ENCODE measurements around the gene BARHL1. TPM values are rescaled to one million over a fixed set of nuclear protein-coding genes. Genes with fewer than 3 reads are reported as not detected.

BARHL1 gene
- total and polyA plus RNA-seq, 8 donors, result not detected

DNA sequence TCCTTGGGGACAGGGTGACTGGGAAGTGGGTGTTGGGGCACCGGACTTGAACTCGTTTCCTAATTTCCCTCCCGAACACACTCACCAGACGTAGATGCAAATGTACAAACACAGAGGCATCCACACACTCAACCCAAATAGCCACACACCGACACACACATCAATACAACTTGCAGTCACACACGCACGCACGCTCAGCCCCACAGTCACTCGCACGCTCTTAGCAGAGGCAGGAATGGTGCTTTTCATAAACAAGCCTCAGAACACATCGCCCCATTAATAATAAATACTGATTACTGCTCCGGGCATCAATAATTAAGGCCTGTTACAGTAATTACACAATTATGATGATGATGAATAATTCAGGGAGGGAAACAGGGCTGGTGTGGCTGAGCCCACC is 5.7 kb downstream of the BARHL1 start:
- no peak for DNase-seq
- TF ChIP-seq, protein P1, sequence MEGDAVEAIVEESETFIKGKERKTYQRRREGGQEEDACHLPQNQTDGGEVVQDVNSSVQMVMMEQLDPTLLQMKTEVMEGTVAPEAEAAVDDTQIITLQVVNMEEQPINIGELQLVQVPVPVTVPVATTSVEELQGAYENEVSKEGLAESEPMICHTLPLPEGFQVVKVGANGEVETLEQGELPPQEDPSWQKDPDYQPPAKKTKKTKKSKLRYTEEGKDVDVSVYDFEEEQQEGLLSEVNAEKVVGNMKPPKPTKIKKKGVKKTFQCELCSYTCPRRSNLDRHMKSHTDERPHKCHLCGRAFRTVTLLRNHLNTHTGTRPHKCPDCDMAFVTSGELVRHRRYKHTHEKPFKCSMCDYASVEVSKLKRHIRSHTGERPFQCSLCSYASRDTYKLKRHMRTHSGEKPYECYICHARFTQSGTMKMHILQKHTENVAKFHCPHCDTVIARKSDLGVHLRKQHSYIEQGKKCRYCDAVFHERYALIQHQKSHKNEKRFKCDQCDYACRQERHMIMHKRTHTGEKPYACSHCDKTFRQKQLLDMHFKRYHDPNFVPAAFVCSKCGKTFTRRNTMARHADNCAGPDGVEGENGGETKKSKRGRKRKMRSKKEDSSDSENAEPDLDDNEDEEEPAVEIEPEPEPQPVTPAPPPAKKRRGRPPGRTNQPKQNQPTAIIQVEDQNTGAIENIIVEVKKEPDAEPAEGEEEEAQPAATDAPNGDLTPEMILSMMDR (IDR thresholded peaks at IDR 0.05), result no peak
- Histone ChIP-seq H3K36me3 (peaks cover 0 to 2% (median 1%) of the 10 kb centered on the region in 4 donors), H3K4me3 (no peak overlapping the region), H3K4me1 (peaks cover 6 to 36% (median 18%) of the 10 kb centered on the region in 4 donors), H3K27me3 (peaks cover 72 to 96% (median 89%) of the 10 kb centered on the region in 3 donors), H3K9me3 (no peaks in the 10 kb centered on the region), H3K27ac (no peak overlapping the region)
- WGBS, 5 donors, result 26 to 41% (median 32%) methylated on average over 11 to 12 of the region's 12 CpGs
- intact Hi-C loops (cut with DNase I; ENCODE audit: low total_unique reads), result no loop called here

DNA sequence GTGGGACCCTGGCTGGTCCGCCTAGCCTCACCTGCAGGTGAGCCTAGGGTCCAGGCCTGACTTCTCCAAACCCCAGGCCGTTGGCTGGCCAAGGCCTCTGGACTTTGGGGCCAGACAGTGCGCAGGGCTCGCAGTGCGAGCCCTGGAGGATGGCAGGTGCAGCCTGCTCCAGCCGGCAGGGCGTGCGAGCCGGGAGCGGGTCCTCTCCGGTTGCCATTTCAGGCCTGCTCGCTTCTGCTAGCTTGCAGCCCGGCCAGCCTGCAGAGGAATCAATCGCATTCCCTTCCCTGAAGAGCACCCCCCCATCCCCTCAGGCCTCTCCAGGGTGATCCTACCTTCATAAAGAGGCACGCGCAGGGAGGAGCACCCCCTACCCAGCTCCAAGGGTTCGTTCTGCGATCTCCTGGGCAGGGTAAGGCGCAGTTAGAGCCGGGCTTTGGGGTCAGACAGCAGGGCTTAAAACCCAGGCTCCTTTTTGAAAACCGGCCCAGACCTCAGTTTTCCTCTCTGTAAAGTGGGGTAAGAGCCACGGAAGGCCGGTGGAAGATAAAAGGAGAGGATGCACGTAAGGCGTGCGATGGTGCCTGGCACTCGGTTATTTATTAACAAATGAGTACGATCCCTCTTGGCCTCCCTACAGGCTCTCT is 6.2 kb downstream of the BARHL1 start:
- Histone ChIP-seq H3K4me1 (peaks cover 6 to 36% (median 18%) of the 10 kb centered on the region in 4 donors), H3K36me3 (peaks cover 0 to 8% (median 6%) of the 10 kb centered on the region in 4 donors), H3K27ac (no peak overlapping the region), H3K27me3 (peaks cover 69 to 96% (median 84%) of the 10 kb centered on the region in 3 donors), H3K4me3 (no peak overlapping the region), H3K9me3 (no peaks in the 10 kb centered on the region)
- intact Hi-C loops (cut with DNase I; ENCODE audit: low total_unique reads), result no loop called here
- no peak for TF ChIP-seq POLR2A (IDR thresholded peaks at IDR 0.05)
- TF ChIP-seq, protein P1 (IDR thresholded peaks at IDR 0.05), result no peak
- no peak for TF ChIP-seq POLR2AphosphoS5 (IDR thresholded peaks at IDR 0.05)
- TF ChIP-seq EP300 (IDR thresholded peaks at IDR 0.05), result no peak
- no peak for DNase-seq
- 6 to 13% (median 9%) methylated on average over 26 to 28 of the region's 28 CpGs for WGBS, 5 donors

DNA sequence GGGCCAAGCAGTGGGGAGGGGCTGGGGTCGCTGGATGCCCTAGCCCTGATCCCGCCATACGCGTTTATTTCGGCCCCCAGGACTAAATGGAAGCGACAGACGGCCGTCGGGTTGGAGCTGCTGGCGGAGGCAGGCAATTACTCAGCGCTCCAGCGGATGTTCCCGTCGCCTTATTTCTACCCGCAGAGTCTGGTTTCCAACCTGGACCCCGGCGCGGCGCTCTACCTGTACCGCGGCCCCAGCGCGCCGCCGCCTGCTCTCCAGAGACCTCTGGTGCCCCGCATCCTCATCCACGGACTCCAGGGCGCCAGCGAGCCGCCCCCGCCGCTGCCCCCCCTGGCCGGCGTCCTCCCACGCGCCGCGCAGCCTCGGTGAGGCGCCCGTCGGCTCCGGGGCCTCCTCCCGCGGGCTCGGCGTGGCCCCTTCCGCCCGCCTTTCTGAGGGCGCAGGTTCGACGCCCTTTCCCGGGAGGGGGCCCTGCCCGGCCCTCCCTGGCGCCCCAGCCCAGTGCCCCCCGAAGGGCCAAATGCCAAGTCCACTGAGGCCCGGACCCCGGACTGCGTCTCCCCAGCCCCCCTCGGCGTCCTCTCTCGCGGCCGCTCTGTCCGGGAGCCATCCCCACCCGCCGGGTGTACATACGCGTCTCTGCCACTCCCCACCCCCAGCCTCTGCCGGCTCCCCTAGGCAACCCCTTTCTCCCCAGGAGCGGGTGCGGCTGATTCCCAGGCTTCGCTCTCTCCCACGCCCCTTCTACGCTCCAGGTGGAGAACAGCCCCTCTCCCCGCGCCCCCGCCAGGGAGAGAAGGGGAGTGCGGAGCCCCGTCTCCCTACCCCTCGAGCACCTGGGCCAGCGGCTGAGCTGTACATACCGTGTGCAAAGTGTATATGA is 7.0 kb downstream of the BARHL1 start:
- no peak for TF ChIP-seq EP300 (IDR thresholded peaks at IDR 0.05)
- TF ChIP-seq POLR2AphosphoS5 (IDR thresholded peaks at IDR 0.05), result no peak
- no peak for TF ChIP-seq POLR2A (IDR thresholded peaks at IDR 0.05)
- Histone ChIP-seq H3K36me3 (peaks cover 3 to 15% (median 14%) of the 10 kb centered on the region in 4 donors), H3K4me1 (peaks cover 6 to 36% (median 18%) of the 10 kb centered on the region in 4 donors), H3K4me3 (no peak overlapping the region), H3K27ac (no peak overlapping the region), H3K27me3 (peaks cover 61 to 96% (median 76%) of the 10 kb centered on the region in 3 donors), H3K9me3 (no peaks in the 10 kb centered on the region)
- 2 to 7% (median 4%) methylated on average over 11 to 83 of the region's 83 CpGs for WGBS, 5 donors
- DNase-seq, result no peak
- intact Hi-C loops (cut with DNase I; ENCODE audit: low total_unique reads), result no loop called here

DNA sequence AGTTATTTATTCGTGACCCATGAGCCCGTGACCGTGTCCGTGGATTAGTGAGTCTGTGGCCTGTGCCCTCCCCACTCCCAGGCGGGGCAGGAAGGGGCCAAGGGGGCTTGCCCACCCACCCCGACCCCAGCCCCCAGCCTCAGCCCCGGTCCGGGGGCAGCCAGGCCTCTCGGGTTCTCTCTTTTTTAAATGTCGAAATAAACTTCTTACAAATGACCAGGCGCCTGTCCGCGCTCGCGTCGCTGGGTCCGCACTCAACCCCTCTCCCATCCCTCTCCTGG is 7.6 kb downstream of the BARHL1 start:
- Histone ChIP-seq H3K36me3 (peaks cover 8 to 21% (median 20%) of the 10 kb centered on the region in 4 donors), H3K9me3 (no peaks in the 10 kb centered on the region), H3K4me1 (peaks cover 6 to 36% (median 18%) of the 10 kb centered on the region in 4 donors), H3K4me3 (no peak overlapping the region), H3K27ac (no peak overlapping the region), H3K27me3 (peaks cover 55 to 96% (median 70%) of the 10 kb centered on the region in 3 donors)
- WGBS, 5 donors, result 6 to 13% (median 7%) methylated on average over 10 to 17 of the region's 17 CpGs
- intact Hi-C loops (cut with DNase I; ENCODE audit: low total_unique reads), result no loop called here
- TF ChIP-seq POLR2A (IDR thresholded peaks at IDR 0.05) (no peak), EP300 (IDR thresholded peaks at IDR 0.05) (no peak), POLR2AphosphoS5 (IDR thresholded peaks at IDR 0.05) (no peak)
- TF ChIP-seq, protein P1 (IDR thresholded peaks at IDR 0.05), result no peak
- DNase-seq, result no peak

All from stomach (tissue), 9 donors.